ENCODE measurements around the gene COG7.
A peak's percentile ranks its signal among the peaks of the same experiment; 100 is the strongest.

The COG7 gene

GRCh38 chr16:23428351-23428750 lies 24.6 kb downstream of the COG7 start:
- ATAC-seq, result no peak
- TF ChIP-seq TOX (CRISPR knock-in tag; IDR thresholded peaks at IDR 0.05; ENCODE audit: borderline replicate concordance), result no peak
- no peak for TF ChIP-seq ZNF70 (CRISPR knock-in tag; IDR thresholded peaks at IDR 0.05)
- no peak for TF ChIP-seq CSRNP3 (CRISPR knock-in tag; IDR thresholded peaks at IDR 0.05)
- no peak for TF ChIP-seq CSDC2 (CRISPR knock-in tag; IDR thresholded peaks at IDR 0.05)
- no peak for TF ChIP-seq ARNTL (CRISPR knock-in tag; IDR thresholded peaks at IDR 0.05; ENCODE audit: borderline replicate concordance, low read depth)
- no peak for TF ChIP-seq ISL1 (CRISPR knock-in tag; IDR thresholded peaks at IDR 0.05)
- TF ChIP-seq OSR1 (CRISPR knock-in tag; IDR thresholded peaks at IDR 0.05), result no peak
- TF ChIP-seq PATZ1 (CRISPR knock-in tag; IDR thresholded peaks at IDR 0.05; ENCODE audit: borderline replicate concordance), result no peak
- TF ChIP-seq GLIS3 (CRISPR knock-in tag; IDR thresholded peaks at IDR 0.05), result no peak
- TF ChIP-seq POU6F1 (CRISPR knock-in tag; IDR thresholded peaks at IDR 0.05; ENCODE audit: borderline replicate concordance, low read depth), result no peak
- TF ChIP-seq RARB (CRISPR knock-in tag; IDR thresholded peaks at IDR 0.05), result no peak
- TF ChIP-seq SNAI2 (CRISPR knock-in tag; IDR thresholded peaks at IDR 0.05), result no peak
- no peak for TF ChIP-seq ZNF565 (CRISPR knock-in tag; conservative IDR thresholded peaks at IDR 0.05; ENCODE audit: low read depth)
- no peak for TF ChIP-seq ESRRG (CRISPR knock-in tag; IDR thresholded peaks at IDR 0.05)
- no peak for TF ChIP-seq ZC3H10 (CRISPR knock-in tag; IDR thresholded peaks at IDR 0.05)
- TF ChIP-seq TSHZ2 (CRISPR knock-in tag; IDR thresholded peaks at IDR 0.05), result no peak
- no peak for TF ChIP-seq ZFP3 (CRISPR knock-in tag; IDR thresholded peaks at IDR 0.05)
- no peak for TF ChIP-seq ZNF8 (CRISPR knock-in tag; IDR thresholded peaks at IDR 0.05)

- ATAC-seq, result no peak
- TF ChIP-seq ZFP30 (CRISPR knock-in tag; IDR thresholded peaks at IDR 0.05) (no peak), OSR1 (CRISPR knock-in tag; IDR thresholded peaks at IDR 0.05) (no peak), CSDC2 (CRISPR knock-in tag; IDR thresholded peaks at IDR 0.05) (no peak)
Measured at GRCh38 chr16:23424292-23424958, 28.6 kb downstream of the COG7 start.

GRCh38 chr16:23423496-23424049 lies 29.4 kb downstream of the COG7 start:
- TF ChIP-seq CSDC2 (CRISPR knock-in tag; IDR thresholded peaks at IDR 0.05) (peak; percentile 88), ZFP30 (CRISPR knock-in tag; IDR thresholded peaks at IDR 0.05) (no peak), ZFP3 (CRISPR knock-in tag; IDR thresholded peaks at IDR 0.05) (0 out of 2 replicates have a peak, but pooled peaks have one; percentile 53), CREB5 (CRISPR knock-in tag; IDR thresholded peaks at IDR 0.05; ENCODE audit: low read depth) (peak; percentile 2; the same call in 1 of the 2 replicates), TSHZ2 (CRISPR knock-in tag; IDR thresholded peaks at IDR 0.05) (no peak), ESRRG (CRISPR knock-in tag; IDR thresholded peaks at IDR 0.05) (no peak), ZNF8 (CRISPR knock-in tag; IDR thresholded peaks at IDR 0.05) (no peak), ISL1 (CRISPR knock-in tag; IDR thresholded peaks at IDR 0.05) (peak; percentile 84), TOX (CRISPR knock-in tag; IDR thresholded peaks at IDR 0.05; ENCODE audit: borderline replicate concordance) (no peak), BACH2 (CRISPR knock-in tag; IDR thresholded peaks at IDR 0.05; ENCODE audit: borderline replicate concordance) (no peak), CSRNP3 (CRISPR knock-in tag; IDR thresholded peaks at IDR 0.05) (0 out of 2 replicates have a peak, but pooled peaks have one; percentile 28), ZC3H10 (CRISPR knock-in tag; IDR thresholded peaks at IDR 0.05) (no peak), SNAI2 (CRISPR knock-in tag; IDR thresholded peaks at IDR 0.05) (0 out of 2 replicates have a peak, but pooled peaks have one; percentile 25)
- peak; percentile 90 for ATAC-seq
